GM23338 (cell line): ENCODE measurements around the gene WDR76. TPM values are rescaled to one million over a fixed set of nuclear protein-coding genes. Genes with fewer than 3 reads are reported as not detected.
A peak's percentile ranks its signal among the peaks of the same experiment; 100 is the strongest.
"Not testable (repeated sequence)": the region's sequence is repeated elsewhere in the genome, so short reads cannot be mapped to it uniquely, and the experiment has no call there.

Experiments
- ATAC-seq: fragments of 200-7000 bp; cut with Tn5 transposase; 3 replicates; pipeline ENCODE4 v1.9.1; 2020
- DNase-seq: peaks from one replicate; pipeline ENCODE4 v3.0.0-alpha.2; 2015; ENCODE audit warnings: low spot score
- H2AFZ ChIP-seq: fragments of 200-600 bp; sonication (generic); 2 replicates; pipeline ENCODE4 v1.8.0; 2016; ENCODE audit warnings: antibody characterized with exemption, mild to moderate bottlenecking, moderate library complexity
- H3F3A ChIP-seq: fragments of 200-600 bp; sonication (generic); replicated peaks from 2 replicates; pipeline ENCODE4 v1.8.0; 2017; ENCODE audit warnings: antibody characterized with exemption, mixed run types, low read depth
- H3K27ac ChIP-seq: fragments of 200-600 bp; sonication (generic); 2 replicates; pipeline ENCODE4 v1.6.1; 2016; ENCODE audit warnings: low read depth
- H3K27me3 ChIP-seq: fragments of 200-600 bp; sonication (generic); 2 replicates; pipeline ENCODE4 v1.8.0; 2016; ENCODE audit warnings: mild to moderate bottlenecking, mixed run types, moderate library complexity; ENCODE audit not compliant: insufficient read depth
- H3K36me3 ChIP-seq: fragments of 200-600 bp; sonication (generic); 2 replicates; pipeline ENCODE4 v1.8.0; 2016; ENCODE audit warnings: mild to moderate bottlenecking; ENCODE audit not compliant: insufficient read depth
- H3K4me1 ChIP-seq: fragments of 200-600 bp; sonication (generic); 2 replicates; pipeline ENCODE4 v1.8.0; 2016; ENCODE audit warnings: mild to moderate bottlenecking, moderate library complexity; ENCODE audit not compliant: insufficient read depth
- H3K4me2 ChIP-seq: fragments of 200-600 bp; sonication (generic); 2 replicates; pipeline ENCODE4 v1.7.1; 2017; ENCODE audit warnings: mixed run types
- H3K4me3 ChIP-seq: fragments of 200-600 bp; sonication (generic); 2 replicates; pipeline ENCODE4 v1.6.1; 2016; ENCODE audit warnings: mixed run types
- H3K79me2 ChIP-seq: fragments of 200-600 bp; sonication (generic); replicated peaks from 2 replicates; pipeline ENCODE4 v1.8.0; 2017; ENCODE audit warnings: mild to moderate bottlenecking; ENCODE audit not compliant: insufficient read depth
- H3K9me2 ChIP-seq: fragments of 200-600 bp; sonication (generic); 2 replicates; pipeline ENCODE4 v1.8.0; 2017; ENCODE audit not compliant: insufficient read depth
- H4K20me1 ChIP-seq: fragments of 200-600 bp; sonication (generic); replicated peaks from 2 replicates; pipeline ENCODE4 v1.8.0; 2017; ENCODE audit warnings: mild to moderate bottlenecking; ENCODE audit not compliant: insufficient read depth
- H3K27ac Mint-ChIP-seq: 2 replicates; pipeline ENCODE4 v1.8.0; 2020; ENCODE audit warnings: inconsistent platforms, mild to moderate bottlenecking, moderate library complexity, mixed read lengths
- H3K27me3 Mint-ChIP-seq: 3 replicates; pipeline ENCODE4 v1.8.0; 2022; ENCODE audit warnings: low read depth, mild to moderate bottlenecking, moderate library complexity, mixed read lengths, inconsistent platforms; ENCODE audit not compliant: insufficient read depth, poor library complexity
- H3K36me3 Mint-ChIP-seq: 3 replicates; pipeline ENCODE4 v1.8.0; 2021; ENCODE audit warnings: low read depth, mild to moderate bottlenecking, inconsistent platforms, moderate library complexity, mixed read lengths
- H3K4me1 Mint-ChIP-seq: 3 replicates; pipeline ENCODE4 v1.8.0; 2020; ENCODE audit warnings: mild to moderate bottlenecking, inconsistent platforms, mixed read lengths
- H3K4me3 Mint-ChIP-seq: 3 replicates; pipeline ENCODE4 v1.8.0; 2021; ENCODE audit warnings: moderate library complexity, mild to moderate bottlenecking, inconsistent platforms, mixed read lengths
- H3K9me3 Mint-ChIP-seq: 3 replicates; pipeline ENCODE4 v1.8.0; 2020; ENCODE audit warnings: moderate library complexity, mild to moderate bottlenecking, inconsistent platforms, mixed read lengths
- EZH2 ChIP-seq: fragments of 200-600 bp; sonication (generic); IDR thresholded peaks from one replicate; pipeline ENCODE4 v1.8.0; 2017; ENCODE audit warnings: antibody characterized with exemption, mild to moderate bottlenecking, low read depth; ENCODE audit not compliant: unreplicated experiment
- NANOG ChIP-seq: IDR thresholded peaks from 2 replicates; pipeline ENCODE4 v1.6.1; 2016; ENCODE audit warnings: antibody characterized with exemption, borderline replicate concordance
- REST ChIP-seq: IDR thresholded peaks from one replicate; pipeline ENCODE4 v1.6.1; 2018; ENCODE audit warnings: antibody characterized with exemption; ENCODE audit not compliant: unreplicated experiment
- STAT1 ChIP-seq: IDR thresholded peaks from one replicate; pipeline ENCODE4 v1.6.1; 2016; ENCODE audit warnings: antibody characterized with exemption; ENCODE audit not compliant: unreplicated experiment
- ZNF331 ChIP-seq: fragments of 250-450 bp; sonication (Bioruptor Pico); IDR thresholded peaks from 2 replicates; pipeline ENCODE4 v1.5.0; 2020; ENCODE audit warnings: low read depth, mild to moderate bottlenecking, moderate library complexity
- polyA plus RNA-seq: library from polyadenylated mRNA; unstranded; fragments of >200 nt; fragmentation: Nextera tagmentation; extraction: Ambion mirVana; gene quantifications from 2 replicates; pipeline ENCODE4 v1.2.1, GENCODE V29; 2016
- total RNA-seq: library from RNA; depleted of rRNA; stranded (reverse); fragments of >200 nt; shearing (Covaris generic); gene quantifications from 2 replicates; pipeline ENCODE4 v1.2.3, GENCODE V29; 2014
- TF ChIP-seq, protein P1 (sequence below): fragments of 250-450 bp; sonication (Bioruptor Pico); IDR thresholded peaks from 2 replicates; pipeline ENCODE4 v1.5.0; 2020; ENCODE audit warnings: mild to moderate bottlenecking, moderate library complexity
- TF ChIP-seq, protein P2 (sequence below), 2 experiments: fragments of 200-600 bp in 1 of 2; sonication (generic) in 1 of 2; conservative IDR thresholded peaks; 2 replicates each; pipeline versions ENCODE4 v1.5.1 to v1.6.1; 2016 to 2017; ENCODE audit warnings: antibody characterized with exemption in 2 of 2, low read depth in 2 of 2, mild to moderate bottlenecking in 2 of 2, moderate library complexity in 1 of 2

Gene WDR76
- total and polyA plus RNA-seq, 2 experiments from 2014 or later: 9.7 to 17.8 TPM

DNA sequence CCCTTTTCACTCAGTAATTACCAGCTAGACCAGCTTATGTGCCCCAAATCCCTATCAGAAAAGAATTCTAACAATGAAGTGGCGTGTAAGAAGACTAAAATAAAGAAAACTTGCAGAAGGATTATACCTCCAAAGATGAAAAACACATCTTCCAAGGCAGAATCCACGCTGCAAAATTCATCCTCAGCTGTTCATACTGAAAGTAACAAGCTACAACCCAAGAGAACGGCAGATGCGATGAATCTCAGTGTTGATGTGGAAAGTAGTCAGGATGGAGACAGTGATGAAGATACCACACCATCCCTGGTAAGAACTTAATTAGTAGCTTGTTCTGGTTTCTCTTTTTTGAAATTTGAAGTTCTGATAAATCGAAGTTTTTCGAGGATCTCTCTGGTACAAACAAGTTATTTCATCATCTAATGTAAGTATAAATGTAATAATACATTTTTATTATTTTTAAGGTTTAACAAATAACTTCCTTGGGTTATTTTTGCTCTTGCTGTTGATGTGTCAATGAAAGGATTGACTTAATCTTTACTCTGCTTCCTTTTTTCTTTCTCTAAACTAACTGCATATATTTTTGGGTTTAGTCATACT lies 1.4 kb downstream of the WDR76 start:
- H2AFZ ChIP-seq: no peak overlapping the region
- no peak overlapping the region for H3K27ac Mint-ChIP-seq
- H3K4me3 ChIP-seq: peak overlapping the region; percentile 69; the same call in 1 of the 2 replicates
- H3K36me3 Mint-ChIP-seq: peaks cover 26% of the 10 kb centered on the region
- peaks cover 4% of the 10 kb centered on the region; the same call in 1 of the 2 replicates for H3K36me3 ChIP-seq
- TF ChIP-seq EZH2: no peak
- TF ChIP-seq ZNF331: no peak
- TF ChIP-seq REST: no peak
- TF ChIP-seq, protein P1, sequence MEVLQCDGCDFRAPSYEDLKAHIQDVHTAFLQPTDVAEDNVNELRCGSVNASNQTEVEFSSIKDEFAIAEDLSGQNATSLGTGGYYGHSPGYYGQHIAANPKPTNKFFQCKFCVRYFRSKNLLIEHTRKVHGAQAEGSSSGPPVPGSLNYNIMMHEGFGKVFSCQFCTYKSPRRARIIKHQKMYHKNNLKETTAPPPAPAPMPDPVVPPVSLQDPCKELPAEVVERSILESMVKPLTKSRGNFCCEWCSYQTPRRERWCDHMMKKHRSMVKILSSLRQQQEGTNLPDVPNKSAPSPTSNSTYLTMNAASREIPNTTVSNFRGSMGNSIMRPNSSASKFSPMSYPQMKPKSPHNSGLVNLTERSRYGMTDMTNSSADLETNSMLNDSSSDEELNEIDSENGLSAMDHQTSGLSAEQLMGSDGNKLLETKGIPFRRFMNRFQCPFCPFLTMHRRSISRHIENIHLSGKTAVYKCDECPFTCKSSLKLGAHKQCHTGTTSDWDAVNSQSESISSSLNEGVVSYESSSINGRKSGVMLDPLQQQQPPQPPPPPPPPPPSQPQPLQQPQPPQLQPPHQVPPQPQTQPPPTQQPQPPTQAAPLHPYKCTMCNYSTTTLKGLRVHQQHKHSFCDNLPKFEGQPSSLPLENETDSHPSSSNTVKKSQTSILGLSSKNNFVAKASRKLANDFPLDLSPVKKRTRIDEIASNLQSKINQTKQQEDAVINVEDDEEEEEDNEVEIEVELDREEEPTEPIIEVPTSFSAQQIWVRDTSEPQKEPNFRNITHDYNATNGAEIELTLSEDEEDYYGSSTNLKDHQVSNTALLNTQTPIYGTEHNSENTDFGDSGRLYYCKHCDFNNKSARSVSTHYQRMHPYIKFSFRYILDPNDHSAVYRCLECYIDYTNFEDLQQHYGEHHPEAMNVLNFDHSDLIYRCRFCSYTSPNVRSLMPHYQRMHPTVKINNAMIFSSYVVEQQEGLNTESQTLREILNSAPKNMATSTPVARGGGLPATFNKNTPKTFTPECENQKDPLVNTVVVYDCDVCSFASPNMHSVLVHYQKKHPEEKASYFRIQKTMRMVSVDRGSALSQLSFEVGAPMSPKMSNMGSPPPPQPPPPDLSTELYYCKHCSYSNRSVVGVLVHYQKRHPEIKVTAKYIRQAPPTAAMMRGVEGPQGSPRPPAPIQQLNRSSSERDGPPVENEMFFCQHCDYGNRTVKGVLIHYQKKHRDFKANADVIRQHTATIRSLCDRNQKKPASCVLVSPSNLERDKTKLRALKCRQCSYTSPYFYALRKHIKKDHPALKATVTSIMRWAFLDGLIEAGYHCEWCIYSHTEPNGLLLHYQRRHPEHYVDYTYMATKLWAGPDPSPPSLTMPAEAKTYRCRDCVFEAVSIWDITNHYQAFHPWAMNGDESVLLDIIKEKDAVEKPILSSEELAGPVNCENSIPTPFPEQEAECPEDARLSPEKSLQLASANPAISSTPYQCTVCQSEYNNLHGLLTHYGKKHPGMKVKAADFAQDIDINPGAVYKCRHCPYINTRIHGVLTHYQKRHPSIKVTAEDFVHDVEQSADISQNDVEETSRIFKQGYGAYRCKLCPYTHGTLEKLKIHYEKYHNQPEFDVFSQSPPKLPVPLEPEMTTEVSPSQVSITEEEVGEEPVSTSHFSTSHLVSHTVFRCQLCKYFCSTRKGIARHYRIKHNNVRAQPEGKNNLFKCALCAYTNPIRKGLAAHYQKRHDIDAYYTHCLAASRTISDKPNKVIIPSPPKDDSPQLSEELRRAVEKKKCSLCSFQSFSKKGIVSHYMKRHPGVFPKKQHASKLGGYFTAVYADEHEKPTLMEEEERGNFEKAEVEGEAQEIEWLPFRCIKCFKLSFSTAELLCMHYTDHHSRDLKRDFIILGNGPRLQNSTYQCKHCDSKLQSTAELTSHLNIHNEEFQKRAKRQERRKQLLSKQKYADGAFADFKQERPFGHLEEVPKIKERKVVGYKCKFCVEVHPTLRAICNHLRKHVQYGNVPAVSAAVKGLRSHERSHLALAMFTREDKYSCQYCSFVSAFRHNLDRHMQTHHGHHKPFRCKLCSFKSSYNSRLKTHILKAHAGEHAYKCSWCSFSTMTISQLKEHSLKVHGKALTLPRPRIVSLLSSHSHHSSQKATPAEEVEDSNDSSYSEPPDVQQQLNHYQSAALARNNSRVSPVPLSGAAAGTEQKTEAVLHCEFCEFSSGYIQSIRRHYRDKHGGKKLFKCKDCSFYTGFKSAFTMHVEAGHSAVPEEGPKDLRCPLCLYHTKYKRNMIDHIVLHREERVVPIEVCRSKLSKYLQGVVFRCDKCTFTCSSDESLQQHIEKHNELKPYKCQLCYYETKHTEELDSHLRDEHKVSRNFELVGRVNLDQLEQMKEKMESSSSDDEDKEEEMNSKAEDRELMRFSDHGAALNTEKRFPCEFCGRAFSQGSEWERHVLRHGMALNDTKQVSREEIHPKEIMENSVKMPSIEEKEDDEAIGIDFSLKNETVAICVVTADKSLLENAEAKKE (CRISPR knock-in tag): no peak
- no peak for TF ChIP-seq NANOG
- TF ChIP-seq STAT1: no peak
- TF ChIP-seq, protein P2, sequence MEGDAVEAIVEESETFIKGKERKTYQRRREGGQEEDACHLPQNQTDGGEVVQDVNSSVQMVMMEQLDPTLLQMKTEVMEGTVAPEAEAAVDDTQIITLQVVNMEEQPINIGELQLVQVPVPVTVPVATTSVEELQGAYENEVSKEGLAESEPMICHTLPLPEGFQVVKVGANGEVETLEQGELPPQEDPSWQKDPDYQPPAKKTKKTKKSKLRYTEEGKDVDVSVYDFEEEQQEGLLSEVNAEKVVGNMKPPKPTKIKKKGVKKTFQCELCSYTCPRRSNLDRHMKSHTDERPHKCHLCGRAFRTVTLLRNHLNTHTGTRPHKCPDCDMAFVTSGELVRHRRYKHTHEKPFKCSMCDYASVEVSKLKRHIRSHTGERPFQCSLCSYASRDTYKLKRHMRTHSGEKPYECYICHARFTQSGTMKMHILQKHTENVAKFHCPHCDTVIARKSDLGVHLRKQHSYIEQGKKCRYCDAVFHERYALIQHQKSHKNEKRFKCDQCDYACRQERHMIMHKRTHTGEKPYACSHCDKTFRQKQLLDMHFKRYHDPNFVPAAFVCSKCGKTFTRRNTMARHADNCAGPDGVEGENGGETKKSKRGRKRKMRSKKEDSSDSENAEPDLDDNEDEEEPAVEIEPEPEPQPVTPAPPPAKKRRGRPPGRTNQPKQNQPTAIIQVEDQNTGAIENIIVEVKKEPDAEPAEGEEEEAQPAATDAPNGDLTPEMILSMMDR (conservative IDR thresholded peaks at IDR 0.05; ENCODE audit: low read depth in 2 of 2): no peak
- H3K27me3 Mint-ChIP-seq: peaks cover 27% of the 10 kb centered on the region
- H3K27me3 ChIP-seq: peaks cover 15% of the 10 kb centered on the region
- H3K27ac ChIP-seq: peak overlapping the region; percentile 78
- H3K4me1 ChIP-seq: no peaks in the 10 kb centered on the region
- peaks cover 14% of the 10 kb centered on the region for H3F3A ChIP-seq
- H3K9me2 ChIP-seq: peaks cover 12% of the 10 kb centered on the region
- DNase-seq (no peak), ATAC-seq (no peak)
- peak overlapping the region; percentile 83 for H3K4me3 Mint-ChIP-seq
- H3K9me3 Mint-ChIP-seq: peaks cover 23% of the 10 kb centered on the region
- H3K79me2 ChIP-seq: peaks cover 11% of the 10 kb centered on the region
- peak overlapping the region; percentile 41; the same call in 1 of the 2 replicates for H3K4me2 ChIP-seq
- H3K4me1 Mint-ChIP-seq: peaks cover 4% of the 10 kb centered on the region; the same call in 1 of the 3 replicates
- H4K20me1 ChIP-seq: 0 out of 2 replicates have a peak, but pooled peaks cover 4% of the 10 kb centered on the region

- ATAC-seq, DNase-seq, H3K4me3 ChIP-seq, H3K4me3 Mint-ChIP-seq, H3K4me2 ChIP-seq, H4K20me1 ChIP-seq, H3K79me2 ChIP-seq, H3K4me1 Mint-ChIP-seq, H3K27ac Mint-ChIP-seq, H3K4me1 ChIP-seq, H2AFZ ChIP-seq, H3K36me3 ChIP-seq, H3K27ac ChIP-seq: not testable (repeated sequence)
- peaks cover 12% of the 10 kb centered on the region for H3K9me2 ChIP-seq
- peaks cover 13% of the 10 kb centered on the region for H3K27me3 ChIP-seq
- H3K27me3 Mint-ChIP-seq: peaks cover 18% of the 10 kb centered on the region
- peaks cover 29% of the 10 kb centered on the region for H3K36me3 Mint-ChIP-seq
- H3K9me3 Mint-ChIP-seq: peaks cover 16% of the 10 kb centered on the region; the same call in 2 of the 3 replicates
- peaks cover 14% of the 10 kb centered on the region for H3F3A ChIP-seq
These were observed 3.2 kb downstream of the WDR76 start for GRCh38 chr15:43829951-43830540.
